Skeletal muscle satellite cell (primary cell): ENCODE data around the gene ARRB1.

Experiments
- H3K27me3 ChIP-seq: 2 replicates; pipeline ENCODE4 v1.7.0; 2013; ENCODE audit warnings: low read length; ENCODE audit not compliant: control insufficient read depth, insufficient read depth
- H3K36me3 ChIP-seq: 2 replicates; pipeline ENCODE4 v1.7.0; 2013; ENCODE audit warnings: mild to moderate bottlenecking, control low read depth, low read length; ENCODE audit not compliant: insufficient read depth
- H3K4me1 ChIP-seq: 2 replicates; pipeline ENCODE4 v1.7.0; 2013; ENCODE audit warnings: low read length; ENCODE audit not compliant: control insufficient read depth, insufficient read depth
- H3K4me2 ChIP-seq: 2 replicates; pipeline ENCODE4 v1.7.0; 2013; ENCODE audit warnings: mild to moderate bottlenecking, low read length
- H3K4me3 ChIP-seq: 2 replicates; pipeline ENCODE4 v1.7.0; 2013; ENCODE audit warnings: low read length
- H3K9ac ChIP-seq: 2 replicates; pipeline ENCODE4 v1.7.0; 2013; ENCODE audit warnings: mild to moderate bottlenecking, low read depth, low read length, moderate library complexity
- H3K9me3 ChIP-seq: replicated peaks from 2 replicates; pipeline ENCODE4 v1.7.0; 2013; ENCODE audit warnings: mild to moderate bottlenecking, control low read depth, low read length

ARRB1 gene

GRCh38 chr11:75326439-75326810, 25.0 kb downstream of the ARRB1 start:
- Histone ChIP-seq H3K4me3 (no peak overlapping the region), H3K27me3 (no peaks in the 10 kb centered on the region), H3K36me3 (no peaks in the 10 kb centered on the region), H3K9me3 (no peaks in the 10 kb centered on the region), H3K4me2 (peak overlapping the region; percentile 66), H3K9ac (peak overlapping the region; percentile 49), H3K4me1 (peaks cover 26% of the 10 kb centered on the region)

- H3K9ac ChIP-seq, result peak overlapping the region; percentile 49
Measured at GRCh38 chr11:75325713-75326438, 25.6 kb downstream of the ARRB1 start.

GRCh38 chr11:75324740-75325139, 26.7 kb downstream of the ARRB1 start:
- Histone ChIP-seq H3K27me3 (no peaks in the 10 kb centered on the region), H3K4me2 (no peak overlapping the region), H3K9me3 (no peaks in the 10 kb centered on the region), H3K4me3 (no peak overlapping the region), H3K9ac (no peak overlapping the region), H3K4me1 (peaks cover 26% of the 10 kb centered on the region), H3K36me3 (no peaks in the 10 kb centered on the region)

More at GRCh38 chr11:75325713-75326438, 25.6 kb downstream of the ARRB1 start:
- Histone ChIP-seq H3K9me3 (no peaks in the 10 kb centered on the region), H3K27me3 (no peaks in the 10 kb centered on the region), H3K4me1 (peaks cover 26% of the 10 kb centered on the region), H3K4me2 (peak overlapping the region; percentile 66), H3K4me3 (peak overlapping the region; percentile 4), H3K36me3 (no peaks in the 10 kb centered on the region)

GRCh38 chr11:75324189-75324588, 27.3 kb downstream of the ARRB1 start:
- H3K9ac ChIP-seq, result no peak overlapping the region
- no peaks in the 10 kb centered on the region for H3K36me3 ChIP-seq
- H3K4me2 ChIP-seq, result no peak overlapping the region
- H3K4me3 ChIP-seq, result no peak overlapping the region
- peaks cover 25% of the 10 kb centered on the region for H3K4me1 ChIP-seq
- no peaks in the 10 kb centered on the region for H3K9me3 ChIP-seq
- no peaks in the 10 kb centered on the region for H3K27me3 ChIP-seq

- no peak overlapping the region for H3K4me3 ChIP-seq
- no peaks in the 10 kb centered on the region for H3K27me3 ChIP-seq
- H3K9me3 ChIP-seq, result no peaks in the 10 kb centered on the region
- H3K36me3 ChIP-seq, result no peaks in the 10 kb centered on the region
- no peak overlapping the region for H3K4me2 ChIP-seq
- H3K4me1 ChIP-seq, result peaks cover 20% of the 10 kb centered on the region
- no peak overlapping the region for H3K9ac ChIP-seq
Measured at GRCh38 chr11:75323609-75324008, 27.9 kb downstream of the ARRB1 start.

GRCh38 chr11:75320643-75321042, 30.8 kb downstream of the ARRB1 start:
- Histone ChIP-seq H3K9me3 (no peaks in the 10 kb centered on the region), H3K4me1 (peaks cover 3% of the 10 kb centered on the region)

GRCh38 chr11:75320046-75320618, 31.3 kb downstream of the ARRB1 start:
- no peaks in the 10 kb centered on the region for H3K9me3 ChIP-seq
- H3K36me3 ChIP-seq, result no peaks in the 10 kb centered on the region

More at GRCh38 chr11:75320643-75321042, 30.8 kb downstream of the ARRB1 start:
- Histone ChIP-seq H3K27me3 (no peaks in the 10 kb centered on the region), H3K36me3 (no peaks in the 10 kb centered on the region), H3K4me2 (no peak overlapping the region), H3K9ac (no peak overlapping the region), H3K4me3 (no peak overlapping the region)

GRCh38 chr11:75319035-75319877, 32.2 kb downstream of the ARRB1 start:
- Histone ChIP-seq H3K27me3 (no peaks in the 10 kb centered on the region), H3K4me2 (no peak overlapping the region), H3K4me3 (no peak overlapping the region), H3K4me1 (no peaks in the 10 kb centered on the region), H3K9me3 (no peaks in the 10 kb centered on the region), H3K9ac (no peak overlapping the region), H3K36me3 (no peaks in the 10 kb centered on the region)

More at GRCh38 chr11:75320046-75320618, 31.3 kb downstream of the ARRB1 start:
- no peak overlapping the region for H3K9ac ChIP-seq
- H3K4me2 ChIP-seq, result no peak overlapping the region
- no peaks in the 10 kb centered on the region for H3K27me3 ChIP-seq
- no peaks in the 10 kb centered on the region for H3K4me1 ChIP-seq
- no peak overlapping the region for H3K4me3 ChIP-seq

- Histone ChIP-seq H3K36me3 (no peaks in the 10 kb centered on the region), H3K27me3 (no peaks in the 10 kb centered on the region), H3K9ac (no peak overlapping the region), H3K4me2 (no peak overlapping the region), H3K9me3 (no peaks in the 10 kb centered on the region), H3K4me1 (peaks cover 10% of the 10 kb centered on the region), H3K4me3 (no peak overlapping the region)
Measured at GRCh38 chr11:75317446-75318122, 33.9 kb downstream of the ARRB1 start.

GRCh38 chr11:75315439-75315805, 36.0 kb downstream of the ARRB1 start:
- H3K9me3 ChIP-seq, result no peaks in the 10 kb centered on the region
- no peaks in the 10 kb centered on the region for H3K36me3 ChIP-seq
- H3K9ac ChIP-seq, result no peak overlapping the region
- H3K4me1 ChIP-seq, result peaks cover 15% of the 10 kb centered on the region
- H3K4me2 ChIP-seq, result no peak overlapping the region
- H3K4me3 ChIP-seq, result no peak overlapping the region
- no peaks in the 10 kb centered on the region for H3K27me3 ChIP-seq

- Histone ChIP-seq H3K4me2 (no peak overlapping the region), H3K27me3 (no peaks in the 10 kb centered on the region), H3K4me3 (no peak overlapping the region), H3K9me3 (no peaks in the 10 kb centered on the region), H3K4me1 (peaks cover 15% of the 10 kb centered on the region), H3K9ac (no peak overlapping the region), H3K36me3 (no peaks in the 10 kb centered on the region)
Measured at GRCh38 chr11:75314771-75315438, 36.6 kb downstream of the ARRB1 start.
